GM19099 (cell line): ENCODE results near the gene DISC1.

Experiments used
- POLR2A ChIP-seq: IDR thresholded peaks from 3 replicates; pipeline ENCODE4 v1.6.1; 2011; ENCODE audit warnings: low read depth; ENCODE audit not compliant: insufficient read length; ENCODE audit errors: extremely low read depth

DISC1 gene

DNA sequence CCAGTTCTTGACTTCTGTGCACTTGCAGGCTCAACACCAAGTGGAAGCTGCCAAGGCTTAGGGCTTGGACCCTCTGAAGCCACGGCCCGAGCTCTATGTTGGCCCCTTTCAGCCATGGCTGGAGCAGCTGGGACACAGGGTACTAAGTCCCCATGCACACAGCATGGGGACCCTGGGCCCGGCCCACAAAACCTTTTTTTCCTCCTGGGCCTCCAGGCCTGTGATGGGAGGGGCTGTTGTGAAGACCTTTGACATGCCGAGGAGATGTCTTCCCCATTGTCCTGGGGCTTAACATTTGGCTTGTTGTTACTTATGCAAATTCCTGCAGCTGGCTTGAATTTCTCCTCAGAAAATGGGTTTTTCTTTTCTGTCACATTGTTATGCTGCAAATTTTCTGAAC is 59.8 kb downstream of the DISC1 start:
- no peak for TF ChIP-seq POLR2A

DNA sequence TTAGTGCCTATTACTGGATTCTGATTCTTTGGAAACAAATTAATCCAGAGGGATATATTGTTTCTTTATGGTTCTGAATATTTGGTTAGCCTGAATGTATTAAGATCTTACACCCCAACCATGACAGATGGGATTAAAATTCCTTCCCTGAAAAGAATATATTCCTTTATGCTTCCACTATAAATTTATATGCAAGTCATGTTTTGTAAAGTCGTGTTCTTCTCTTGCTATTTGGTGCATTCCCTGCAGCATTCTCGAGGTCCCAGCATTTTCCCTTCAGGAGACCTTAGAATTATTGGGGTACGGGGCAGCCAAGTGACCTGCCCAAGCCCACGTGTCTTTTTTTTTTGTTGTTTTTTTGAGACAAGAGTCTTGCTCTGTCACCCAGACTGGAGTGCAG is 62.4 kb downstream of the DISC1 start:
- TF ChIP-seq POLR2A = no peak

DNA sequence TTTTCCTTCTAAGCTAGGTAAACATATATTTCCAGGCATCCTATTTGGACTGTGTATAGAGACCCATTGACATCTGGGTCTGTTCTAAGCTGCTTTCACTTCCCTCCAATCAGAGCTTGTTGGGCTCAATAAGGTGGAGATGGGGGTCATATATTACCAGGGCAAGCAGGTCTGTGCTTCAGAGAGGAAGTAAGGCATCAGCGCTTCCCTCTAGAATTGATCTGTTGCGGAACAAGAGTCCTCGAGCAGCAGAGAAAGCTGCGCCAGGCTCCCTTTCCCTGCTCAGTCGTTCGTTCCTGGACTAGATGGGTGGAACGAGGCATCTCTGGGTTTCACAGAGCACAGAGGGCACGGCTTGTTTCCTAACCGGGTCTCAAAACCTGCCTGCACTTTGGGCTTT is 63.5 kb downstream of the DISC1 start:
- TF ChIP-seq POLR2A = no peak

DNA sequence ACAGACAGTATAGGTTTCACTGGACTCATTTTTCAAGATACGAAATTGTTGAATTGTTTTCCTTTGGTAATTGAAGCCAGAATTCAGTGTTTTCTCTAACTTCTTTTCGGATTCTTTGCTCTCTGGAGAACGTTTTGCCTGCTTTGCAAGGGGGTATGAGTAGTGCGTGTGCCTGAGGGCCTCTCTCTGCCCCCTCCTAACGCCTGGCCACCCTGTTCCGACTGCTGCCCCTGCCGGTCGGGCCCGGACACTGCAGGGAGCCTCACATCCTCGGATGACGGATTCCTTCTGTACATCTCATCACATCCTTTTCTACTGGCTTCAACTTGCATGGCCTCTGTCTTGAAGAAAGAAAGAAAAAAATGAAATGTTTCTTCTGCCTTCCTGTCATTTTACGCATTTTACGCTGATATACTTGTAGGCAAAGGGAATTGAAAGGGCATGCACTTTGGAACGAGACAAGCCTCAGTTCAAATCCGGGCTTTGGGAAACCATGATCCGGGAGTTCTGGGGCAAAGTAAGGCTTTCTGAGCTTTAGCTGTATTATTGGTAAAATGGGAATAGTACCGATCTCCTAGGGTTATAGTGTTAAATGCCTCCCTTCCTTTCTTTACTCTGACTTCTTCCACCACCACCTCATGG is 65.1 kb downstream of the DISC1 start:
- no peak for TF ChIP-seq POLR2A

DNA sequence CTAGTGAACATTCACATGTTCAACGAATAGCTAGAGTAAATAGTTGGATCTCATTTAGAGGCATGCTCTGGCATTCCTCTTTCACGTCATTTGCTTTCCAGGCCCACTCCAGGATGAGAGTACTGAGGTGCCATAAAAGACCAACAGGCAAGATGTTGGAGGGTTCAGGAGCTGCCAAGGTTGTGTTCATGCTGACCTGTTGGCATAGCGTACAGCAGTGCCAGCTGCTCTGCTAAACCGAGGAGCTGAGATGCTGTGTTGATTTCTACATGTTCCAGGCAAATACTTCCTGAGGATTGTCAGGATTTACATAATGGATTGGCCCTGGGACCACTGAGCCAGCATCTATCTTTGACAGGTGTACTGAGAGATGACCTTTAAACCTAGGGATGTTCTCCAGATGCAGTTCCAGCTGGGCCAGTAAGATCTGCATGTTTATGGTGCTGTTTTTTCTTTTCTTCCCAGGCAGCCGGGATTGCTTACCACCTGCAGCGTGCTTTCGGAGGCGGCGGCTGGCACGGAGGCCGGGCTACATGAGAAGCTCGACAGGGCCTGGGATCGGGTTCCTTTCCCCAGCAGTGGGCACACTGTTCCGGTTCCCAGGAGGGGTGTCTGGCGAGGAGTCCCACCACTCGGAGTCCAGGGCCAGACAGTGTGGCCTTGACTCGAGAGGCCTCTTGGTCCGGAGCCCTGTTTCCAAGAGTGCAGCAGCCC is 66.9 kb downstream of the DISC1 start:
- no peak for TF ChIP-seq POLR2A

DNA sequence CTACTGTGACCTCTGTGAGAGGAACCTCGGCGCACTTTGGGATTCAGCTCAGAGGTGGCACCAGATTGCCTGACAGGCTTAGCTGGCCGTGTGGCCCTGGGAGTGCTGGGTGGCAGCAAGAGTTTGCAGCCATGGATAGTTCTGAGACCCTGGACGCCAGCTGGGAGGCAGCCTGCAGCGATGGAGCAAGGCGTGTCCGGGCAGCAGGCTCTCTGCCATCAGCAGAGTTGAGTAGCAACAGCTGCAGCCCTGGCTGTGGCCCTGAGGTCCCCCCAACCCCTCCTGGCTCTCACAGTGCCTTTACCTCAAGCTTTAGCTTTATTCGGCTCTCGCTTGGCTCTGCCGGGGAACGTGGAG is 67.5 kb downstream of the DISC1 start:
- TF ChIP-seq POLR2A = no peak

DNA sequence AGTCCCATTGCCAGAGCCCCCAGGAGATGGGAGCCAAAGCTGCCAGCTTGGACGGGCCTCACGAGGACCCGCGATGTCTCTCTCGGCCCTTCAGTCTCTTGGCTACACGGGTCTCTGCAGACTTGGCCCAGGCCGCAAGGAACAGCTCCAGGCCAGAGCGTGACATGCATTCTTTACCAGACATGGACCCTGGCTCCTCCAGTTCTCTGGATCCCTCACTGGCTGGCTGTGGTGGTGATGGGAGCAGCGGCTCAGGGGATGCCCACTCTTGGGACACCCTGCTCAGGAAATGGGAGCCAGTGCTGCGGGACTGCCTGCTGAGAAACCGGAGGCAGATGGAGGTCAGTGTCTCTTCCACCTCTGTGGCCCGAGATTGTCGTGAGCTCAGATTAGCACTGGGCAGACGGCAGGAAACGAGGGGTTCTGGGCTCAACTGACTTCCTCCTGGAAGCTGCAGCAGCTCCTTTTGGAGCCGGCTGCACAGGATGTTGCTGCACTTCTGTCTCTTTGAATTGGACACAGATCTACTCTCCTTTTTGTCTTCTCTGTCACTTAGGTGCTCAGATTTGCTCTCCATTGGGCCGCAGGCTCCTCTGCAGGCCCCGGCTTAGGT is 68.0 kb downstream of the DISC1 start:
- no peak for TF ChIP-seq POLR2A

DNA sequence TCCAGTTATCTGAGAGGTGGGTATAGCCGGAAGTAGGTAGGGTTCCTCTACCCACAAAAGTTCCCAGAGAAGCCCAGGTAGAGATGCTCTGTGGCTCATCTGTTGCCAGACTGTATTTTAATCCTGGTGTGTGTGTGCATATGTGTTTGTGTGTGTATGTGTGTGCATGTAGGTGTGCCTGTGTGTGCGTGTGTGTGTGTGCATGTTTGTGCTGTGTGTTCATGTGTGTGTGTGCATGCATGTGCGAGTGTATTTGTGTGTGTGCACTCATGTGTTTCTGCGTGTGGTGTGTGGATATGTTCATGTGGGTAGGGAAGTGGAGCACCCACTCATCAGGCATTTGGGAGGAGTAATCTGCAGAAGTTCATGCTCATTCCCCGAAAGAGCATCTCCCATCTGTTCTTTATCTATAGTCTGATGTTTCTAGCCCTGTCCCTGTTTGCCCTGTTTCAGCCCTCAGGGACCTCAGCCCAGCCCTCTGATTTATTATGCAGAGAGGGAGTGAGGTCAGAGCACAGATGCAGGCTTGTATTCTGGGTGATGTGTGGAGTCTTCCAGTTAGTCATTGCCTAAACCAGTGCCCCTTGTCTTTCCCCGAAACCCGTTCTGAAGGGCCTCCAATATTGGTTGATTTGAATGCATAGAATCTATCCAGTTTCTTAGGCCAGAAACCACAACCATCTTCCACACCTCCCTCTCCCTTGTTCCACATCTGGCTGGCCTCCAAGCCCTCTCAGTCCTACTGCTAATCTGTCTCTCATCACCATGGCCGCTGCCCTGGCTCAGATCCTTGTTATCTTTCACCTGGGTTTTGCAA is 69.1 kb downstream of the DISC1 start:
- TF ChIP-seq POLR2A = no peak

DNA sequence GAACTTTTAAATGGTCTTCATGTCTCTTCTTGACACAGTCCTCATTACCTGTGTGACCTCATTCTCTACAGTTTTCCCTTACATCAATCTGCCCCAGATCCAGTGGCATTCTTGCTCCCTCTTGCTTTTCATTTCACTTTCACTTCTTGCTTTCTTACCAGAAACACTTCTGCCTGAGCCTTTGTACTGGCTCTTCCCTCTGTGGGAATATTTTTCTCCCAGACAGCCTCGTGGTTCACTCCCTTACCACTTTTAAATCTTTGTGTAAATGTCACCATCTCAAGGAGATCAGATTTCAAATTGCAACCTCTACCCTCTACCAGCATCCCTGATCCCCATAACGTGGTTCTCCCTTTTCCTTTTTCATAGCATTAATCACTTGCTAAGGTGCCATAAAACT is 73.2 kb downstream of the DISC1 start:
- no peak for TF ChIP-seq POLR2A

DNA sequence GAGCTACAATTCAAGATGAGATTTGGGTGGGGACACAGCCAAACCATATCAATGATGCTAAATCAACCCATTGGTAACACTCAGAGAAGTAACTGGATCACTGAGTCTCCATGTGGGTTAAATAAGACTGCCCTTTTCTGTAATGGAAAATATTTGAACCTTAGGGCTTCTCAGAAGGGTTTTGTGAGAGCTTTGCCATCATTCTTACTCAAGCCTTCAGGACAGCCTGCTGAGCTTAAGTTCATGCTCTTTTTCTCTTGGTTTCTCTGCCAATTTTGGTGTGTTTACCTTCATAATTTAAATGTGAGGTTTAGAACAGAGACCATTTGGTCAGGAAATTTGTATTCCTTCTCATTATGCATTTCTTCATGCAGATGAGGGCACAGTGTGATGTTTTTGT is 74.7 kb downstream of the DISC1 start:
- TF ChIP-seq POLR2A = no peak

DNA sequence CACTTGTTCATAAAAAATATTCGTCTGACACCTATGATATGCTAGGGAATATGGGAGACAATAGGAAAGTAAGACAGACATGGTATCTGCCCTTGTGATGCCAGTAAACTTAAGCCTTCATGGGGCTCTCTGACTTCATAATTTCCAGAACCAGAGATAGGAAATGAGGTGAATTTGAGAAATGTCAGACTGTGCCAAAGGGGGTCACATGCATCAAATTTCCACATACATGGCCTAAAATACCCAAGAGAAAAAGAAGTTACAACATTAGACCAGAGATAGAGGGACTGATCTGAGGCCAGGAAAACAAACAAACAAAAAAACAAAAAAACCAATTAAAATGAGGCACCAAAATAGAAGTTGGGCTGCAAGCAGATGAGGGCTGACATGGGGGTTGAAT is 75.7 kb downstream of the DISC1 start:
- TF ChIP-seq POLR2A = no peak

DNA sequence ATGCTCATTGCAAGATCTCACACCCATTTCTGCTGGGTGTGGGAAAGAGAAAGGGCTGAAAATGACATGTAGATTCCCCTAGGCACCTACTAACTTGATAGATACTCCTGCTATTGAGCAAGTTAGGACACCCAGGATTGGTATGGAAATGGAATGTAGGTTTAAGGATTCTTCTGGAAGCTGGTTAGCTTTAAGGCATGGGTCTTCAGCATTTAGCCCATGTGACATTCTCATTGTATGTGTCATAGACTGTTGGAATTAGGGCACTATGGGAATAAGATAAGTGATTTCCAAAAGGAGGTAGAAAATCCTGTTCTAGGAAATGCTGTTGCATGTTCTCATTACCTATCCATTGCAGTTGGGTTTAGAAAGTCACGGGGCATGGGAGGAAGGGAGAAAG is 76.2 kb downstream of the DISC1 start:
- TF ChIP-seq POLR2A = no peak

DNA sequence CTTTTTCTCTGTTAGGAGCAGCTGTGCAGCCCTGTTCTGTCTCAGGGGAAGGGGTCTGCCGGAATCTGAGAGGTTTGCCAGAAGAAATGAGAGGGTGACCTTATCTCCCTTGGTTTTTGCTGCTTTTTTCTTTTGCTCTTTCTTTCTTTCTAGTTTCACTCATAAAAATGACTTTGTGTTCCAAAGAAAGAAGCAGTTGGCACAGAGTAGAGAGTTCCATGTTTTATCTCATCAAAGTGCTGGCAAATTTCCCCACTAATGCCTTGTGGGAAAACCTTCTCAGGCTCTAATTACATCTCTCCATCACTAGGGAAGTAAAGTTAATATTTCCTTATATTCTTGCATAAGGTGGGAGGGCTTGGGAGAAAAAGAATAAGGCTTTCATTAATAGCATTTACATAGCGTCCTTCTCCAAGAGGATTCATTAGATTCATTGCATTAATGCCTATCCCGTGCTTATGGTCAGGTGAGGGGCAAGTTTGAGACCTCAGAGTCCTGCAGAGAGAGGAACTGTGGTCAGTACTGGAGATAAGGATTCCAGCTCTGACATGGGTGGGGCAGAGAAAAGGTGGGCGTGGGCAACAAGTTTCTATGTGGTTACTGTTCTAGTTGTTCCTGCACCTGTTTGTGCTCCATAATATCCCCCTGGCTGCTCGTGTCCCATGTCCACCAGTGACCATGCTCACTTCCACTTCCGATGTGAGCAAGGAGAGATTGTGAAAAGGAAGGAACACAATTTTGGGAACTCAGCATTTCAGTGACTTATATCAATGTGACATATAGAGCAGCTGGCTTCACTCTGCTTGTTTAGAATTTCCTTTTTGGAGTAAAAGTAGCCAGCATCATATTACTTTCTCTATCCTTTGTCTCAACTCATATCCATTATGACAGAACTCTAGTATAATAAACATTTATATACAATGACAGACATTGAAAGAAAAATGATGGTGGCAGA is 79.5 kb downstream of the DISC1 start:
- no peak for TF ChIP-seq POLR2A

DNA sequence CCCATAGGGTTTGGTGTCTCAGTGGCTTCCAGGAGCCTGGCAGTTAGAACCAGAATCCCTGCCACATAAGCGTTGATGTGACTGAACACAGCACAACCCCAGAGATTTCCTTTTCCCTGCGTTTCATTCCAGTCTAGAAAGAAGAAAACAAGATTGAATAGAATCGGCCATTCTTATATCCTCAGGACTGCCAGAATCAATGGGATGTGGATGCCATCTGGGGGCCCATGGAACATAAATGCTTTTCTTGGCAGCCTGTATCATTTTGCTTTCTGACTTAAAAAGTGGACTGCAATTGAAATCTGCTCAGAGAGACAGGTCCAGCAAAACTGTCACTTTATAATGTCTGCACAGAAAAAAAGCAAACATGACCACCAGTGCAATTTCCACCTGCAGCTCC is 80.3 kb downstream of the DISC1 start:
- TF ChIP-seq POLR2A = no peak
